T47D (cell line): ENCODE measurements around the gene MYO1C.
"Not testable (repeated sequence)": the region's sequence is repeated elsewhere in the genome, so short reads cannot be mapped to it uniquely, and the experiment has no call there.

Experiments used
- DNase-seq, 2 experiments: peaks; one replicate each; pipeline versions ENCODE4 v3.0.0 to v3.0.0-alpha.2; 2011 to 2012; ENCODE audit warnings: low read depth in 1 of 2, low spot score in 1 of 2
- JUND ChIP-seq: IDR thresholded peaks from 2 replicates; pipeline ENCODE4 v1.6.1; 2012; ENCODE audit warnings: low read depth
- in situ Hi-C: cut with HindIII; loops from 2 replicates; pipeline ENCODE4 v1.10.0; 2016; ENCODE audit warnings: low sequenced_read_pairs, low pct_unique_long_range_greater_than_20kb

The MYO1C gene

GRCh38 chr17:1438593-1439083 lies 53.8 kb downstream of the MYO1C start:
- in situ Hi-C loops = no loop called here
- TF ChIP-seq JUND = no peak
- DNase-seq = no peak

- no peak for DNase-seq
- TF ChIP-seq JUND = no peak
- in situ Hi-C loops = no loop called here
Observed at GRCh38 chr17:1435326-1435725, 57.2 kb downstream of the MYO1C start.

GRCh38 chr17:1434150-1434549 lies 58.3 kb downstream of the MYO1C start:
- in situ Hi-C loops = no loop called here
- no peak for TF ChIP-seq JUND

GRCh38 chr17:1431631-1432104 lies 60.8 kb downstream of the MYO1C start:
- no peak for TF ChIP-seq JUND
- no peak for DNase-seq
- in situ Hi-C loops = no loop called here

More at GRCh38 chr17:1434150-1434549, 58.3 kb downstream of the MYO1C start:
- DNase-seq = no peak

- TF ChIP-seq JUND = no peak
- no peak for DNase-seq
- in situ Hi-C loops = no loop called here
Observed at GRCh38 chr17:1423456-1424135, 68.9 kb downstream of the MYO1C start.

- DNase-seq = no peak
- no peak for TF ChIP-seq JUND
- in situ Hi-C loops = no loop called here
Observed at GRCh38 chr17:1422885-1423284, 69.6 kb downstream of the MYO1C start.

- in situ Hi-C loops = no loop called here
- TF ChIP-seq JUND = no peak
- DNase-seq = no peak
Observed at GRCh38 chr17:1421470-1421869, 71.0 kb downstream of the MYO1C start.

- in situ Hi-C loops = no loop called here
Observed at GRCh38 chr17:1420981-1421380, 71.5 kb downstream of the MYO1C start.

GRCh38 chr17:1420163-1420562 lies 72.3 kb downstream of the MYO1C start:
- no peak for DNase-seq
- no peak for TF ChIP-seq JUND
- in situ Hi-C loops = no loop called here

More at GRCh38 chr17:1420981-1421380, 71.5 kb downstream of the MYO1C start:
- DNase-seq = no peak
- TF ChIP-seq JUND = no peak

GRCh38 chr17:1418476-1418875 lies 74.0 kb downstream of the MYO1C start:
- DNase-seq, in situ Hi-C loops: not testable (repeated sequence)

GRCh38 chr17:1416414-1416813 lies 76.1 kb downstream of the MYO1C start:
- TF ChIP-seq JUND = no peak
- in situ Hi-C loops = no loop called here
- no peak for DNase-seq

- no peak for DNase-seq
- in situ Hi-C loops = no loop called here
Observed at GRCh38 chr17:1414634-1415033, 77.9 kb downstream of the MYO1C start.

More at GRCh38 chr17:1414634-1415033, 77.9 kb downstream of the MYO1C start:
- TF ChIP-seq JUND = no peak
